Measurements from ENCODE around the gene CHST11.

Gene CHST11

DNA sequence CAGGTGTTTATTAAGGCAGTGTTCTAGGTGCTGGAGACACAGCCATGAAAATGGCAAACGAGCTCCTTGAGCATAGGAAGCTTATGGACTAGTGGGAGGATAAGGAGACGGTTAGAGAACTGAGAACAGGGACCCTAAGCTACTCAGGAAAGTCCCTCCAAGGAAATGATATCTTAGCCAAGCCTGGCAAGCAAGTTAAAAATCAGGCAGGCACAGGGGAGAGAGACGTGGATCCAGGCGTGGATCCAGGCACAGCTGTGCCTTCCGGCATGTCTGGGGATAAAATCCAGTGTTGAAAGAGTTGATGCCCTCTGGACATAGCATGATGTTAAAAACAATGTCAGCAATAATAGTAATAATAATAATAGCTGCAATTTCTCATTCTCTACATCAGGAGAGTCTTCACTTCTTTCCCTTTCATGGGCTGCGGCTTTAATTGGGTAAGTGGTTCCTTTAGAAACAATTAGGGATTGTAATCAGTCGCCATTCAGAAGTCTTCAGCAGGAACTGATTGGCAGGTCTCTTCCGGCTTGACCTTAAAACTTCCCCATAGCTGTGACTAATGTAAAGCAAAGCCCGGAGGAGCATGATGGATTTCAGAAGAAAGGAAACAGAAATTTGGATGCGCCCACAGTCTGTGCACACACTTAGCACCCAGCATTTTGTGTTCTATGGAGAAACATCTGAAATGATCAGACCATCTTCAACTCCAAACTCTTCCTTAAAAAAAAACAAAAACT lies 271.1 kb downstream of the CHST11 start:
- Histone ChIP-seq H3K36me3 (ENCODE audit: control insufficient read depth, insufficient read depth, low read length) (no peaks in the 10 kb centered on the region), H3K9ac (ENCODE audit: low read length) (no peak overlapping the region), H3K4me1 (ENCODE audit: control insufficient read depth, insufficient read depth, low read length) (peaks cover 2% of the 10 kb centered on the region), H3K27me3 (ENCODE audit: control insufficient read depth, insufficient read depth, low read length) (no peaks in the 10 kb centered on the region), H3K27ac (ENCODE audit: low read depth, low read length) (no peak overlapping the region), H3K9me3 (ENCODE audit: control insufficient read depth, insufficient read depth, low read depth, low read length) (no peaks in the 10 kb centered on the region), H3K4me3 (ENCODE audit: low read depth, low read length) (no peak overlapping the region)

DNA sequence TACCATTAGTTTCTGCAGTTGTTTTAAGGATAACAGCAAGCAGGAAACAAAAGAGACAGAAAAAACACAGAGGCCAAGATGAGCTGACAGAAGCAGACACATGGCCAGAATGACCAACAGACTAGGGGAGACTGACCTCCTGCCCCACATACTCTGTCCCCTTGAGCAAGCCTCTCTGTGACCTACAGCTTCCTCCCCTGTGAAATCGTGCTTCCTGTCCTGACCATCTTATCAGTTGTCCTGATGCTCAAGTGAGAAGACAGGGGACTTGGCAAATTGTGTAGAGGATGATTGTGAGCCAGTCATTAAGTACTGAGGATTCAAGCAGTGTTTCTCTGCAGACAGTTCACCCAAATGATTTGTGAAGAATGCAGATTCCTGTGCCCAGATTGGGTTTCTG lies 272.3 kb downstream of the CHST11 start:
- Histone ChIP-seq H3K4me3 (ENCODE audit: low read depth, low read length) (no peak overlapping the region), H3K9me3 (ENCODE audit: control insufficient read depth, insufficient read depth, low read depth, low read length) (no peaks in the 10 kb centered on the region), H3K9ac (ENCODE audit: low read length) (no peak overlapping the region), H3K27me3 (ENCODE audit: control insufficient read depth, insufficient read depth, low read length) (no peaks in the 10 kb centered on the region), H3K4me1 (ENCODE audit: control insufficient read depth, insufficient read depth, low read length) (peaks cover 2% of the 10 kb centered on the region; the same call in 1 of the 2 replicates), H3K27ac (ENCODE audit: low read depth, low read length) (no peak overlapping the region), H3K36me3 (ENCODE audit: control insufficient read depth, insufficient read depth, low read length) (no peaks in the 10 kb centered on the region)

DNA sequence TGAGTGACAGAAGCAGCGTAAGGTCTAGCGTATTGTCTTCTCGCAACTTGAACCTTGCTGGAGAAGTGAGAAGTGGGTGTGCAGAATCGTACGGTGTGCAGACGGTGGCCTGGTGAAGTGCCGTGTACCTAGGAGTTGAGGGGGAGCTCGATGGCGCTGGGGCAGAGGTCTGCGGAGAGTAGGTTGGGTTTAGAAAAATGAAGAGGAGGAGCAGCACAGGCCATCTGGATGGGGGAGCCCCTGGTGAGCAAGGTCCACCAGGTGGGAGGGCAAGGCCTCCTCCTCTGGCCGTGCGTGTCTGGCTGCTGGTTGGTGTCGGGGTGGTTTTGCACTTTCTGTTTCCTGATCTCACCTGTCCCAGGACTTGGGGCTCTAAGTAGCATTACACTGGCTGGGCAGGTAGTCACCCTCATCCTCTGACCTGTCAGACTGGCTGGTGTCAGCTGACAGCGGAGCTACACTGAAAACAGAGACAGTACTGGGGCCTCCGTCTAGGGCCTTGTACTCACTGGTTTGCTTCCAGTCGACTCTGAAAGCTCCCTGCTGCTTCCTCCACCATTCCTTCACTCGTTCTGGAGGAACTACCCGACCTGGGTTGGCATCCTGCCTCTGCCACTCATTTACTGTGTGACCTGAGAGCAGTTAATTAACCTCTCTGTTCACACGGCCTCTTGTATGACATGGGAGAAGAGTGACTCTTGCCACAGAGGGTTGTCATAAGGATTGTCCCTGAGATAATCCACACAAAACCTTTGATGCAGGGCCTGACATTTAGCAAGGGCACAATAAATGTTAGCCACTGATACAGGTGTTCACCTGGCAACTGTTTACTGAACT lies 273.1 kb downstream of the CHST11 start:
- no peak overlapping the region for H3K27ac ChIP-seq (ENCODE audit: low read depth, low read length)
- no peaks in the 10 kb centered on the region for H3K9me3 ChIP-seq (ENCODE audit: control insufficient read depth, insufficient read depth, low read depth, low read length)
- H3K4me3 ChIP-seq (ENCODE audit: low read depth, low read length), result no peak overlapping the region
- H3K36me3 ChIP-seq (ENCODE audit: control insufficient read depth, insufficient read depth, low read length), result no peaks in the 10 kb centered on the region
- no peak overlapping the region for H3K9ac ChIP-seq (ENCODE audit: low read length)
- no peaks in the 10 kb centered on the region for H3K27me3 ChIP-seq (ENCODE audit: control insufficient read depth, insufficient read depth, low read length)
- H3K4me1 ChIP-seq (ENCODE audit: control insufficient read depth, insufficient read depth, low read length), result peaks cover 2% of the 10 kb centered on the region; the same call in 1 of the 2 replicates

GRCh38 chr12:104730763-104731162 lies 274.0 kb downstream of the CHST11 start:
- H3K9ac ChIP-seq (ENCODE audit: low read length), result no peak overlapping the region
- no peaks in the 10 kb centered on the region for H3K9me3 ChIP-seq (ENCODE audit: control insufficient read depth, insufficient read depth, low read depth, low read length)
- H3K27me3 ChIP-seq (ENCODE audit: control insufficient read depth, insufficient read depth, low read length), result no peaks in the 10 kb centered on the region
- peaks cover 2% of the 10 kb centered on the region; the same call in 1 of the 2 replicates for H3K4me1 ChIP-seq (ENCODE audit: control insufficient read depth, insufficient read depth, low read length)
- no peak overlapping the region for H3K27ac ChIP-seq (ENCODE audit: low read depth, low read length)
- H3K4me3 ChIP-seq (ENCODE audit: low read depth, low read length), result no peak overlapping the region
- H3K36me3 ChIP-seq (ENCODE audit: control insufficient read depth, insufficient read depth, low read length), result no peaks in the 10 kb centered on the region

DNA sequence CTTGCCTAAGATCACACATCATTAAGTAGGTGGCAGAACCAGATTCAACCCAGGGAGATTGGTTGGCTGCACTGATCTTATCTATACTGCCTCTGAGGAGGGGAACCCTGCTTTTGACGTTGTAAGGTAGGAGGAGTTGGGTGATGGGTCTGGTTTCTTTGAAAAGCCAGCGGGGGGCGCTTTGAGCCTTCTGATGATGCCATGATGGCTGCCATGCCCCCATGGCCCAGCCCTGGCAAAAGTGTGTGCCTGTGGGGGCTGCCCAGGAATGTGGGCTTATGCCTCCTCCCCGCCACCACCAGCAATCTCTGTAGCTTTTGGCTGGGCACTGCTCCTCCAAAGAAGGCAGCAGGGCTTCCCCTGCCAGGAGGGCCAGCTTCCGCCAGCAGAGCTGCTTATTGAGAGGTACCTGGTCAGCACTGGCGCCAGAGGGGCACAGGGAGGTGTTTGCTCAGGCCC lies 277.0 kb downstream of the CHST11 start:
- H3K27me3 ChIP-seq (ENCODE audit: control insufficient read depth, insufficient read depth, low read length), result no peaks in the 10 kb centered on the region
- H3K36me3 ChIP-seq (ENCODE audit: control insufficient read depth, insufficient read depth, low read length), result no peaks in the 10 kb centered on the region
- no peaks in the 10 kb centered on the region for H3K9me3 ChIP-seq (ENCODE audit: control insufficient read depth, insufficient read depth, low read depth, low read length)
- no peak overlapping the region for H3K4me3 ChIP-seq (ENCODE audit: low read depth, low read length)
- no peak overlapping the region for H3K9ac ChIP-seq (ENCODE audit: low read length)
- no peak overlapping the region for H3K27ac ChIP-seq (ENCODE audit: low read depth, low read length)
- peaks cover 21% of the 10 kb centered on the region; the same call in 1 of the 2 replicates for H3K4me1 ChIP-seq (ENCODE audit: control insufficient read depth, insufficient read depth, low read length)

DNA sequence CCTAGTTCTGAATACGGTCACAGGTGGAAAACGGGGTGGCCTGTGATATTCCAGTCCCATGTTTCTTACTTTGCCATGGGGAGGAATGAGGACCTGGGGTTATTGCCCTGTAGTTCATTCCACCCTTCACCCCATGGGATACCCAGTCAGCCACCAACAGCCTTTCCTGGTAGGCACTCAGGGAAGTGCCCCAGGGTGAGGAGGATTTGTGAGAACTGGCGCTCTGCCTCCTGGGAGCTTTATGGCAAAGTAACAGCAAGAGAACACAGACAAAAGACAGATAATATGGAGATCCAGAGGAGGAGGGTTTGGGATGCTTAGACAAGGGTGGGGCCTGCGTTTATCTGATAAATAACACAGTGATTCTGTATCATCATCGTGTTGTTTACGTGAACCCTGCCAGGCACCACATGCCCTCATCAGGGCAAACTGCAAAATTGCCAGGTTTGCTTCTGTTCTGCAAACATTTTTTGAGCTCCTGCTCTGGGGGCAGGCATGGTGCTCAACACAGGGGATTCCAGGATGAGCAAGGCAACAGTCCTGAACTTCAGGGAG lies 277.9 kb downstream of the CHST11 start:
- no peaks in the 10 kb centered on the region for H3K9me3 ChIP-seq (ENCODE audit: control insufficient read depth, insufficient read depth, low read depth, low read length)
- H3K27ac ChIP-seq (ENCODE audit: low read depth, low read length), result no peak overlapping the region
- H3K9ac ChIP-seq (ENCODE audit: low read length), result no peak overlapping the region
- H3K36me3 ChIP-seq (ENCODE audit: control insufficient read depth, insufficient read depth, low read length), result no peaks in the 10 kb centered on the region
- H3K27me3 ChIP-seq (ENCODE audit: control insufficient read depth, insufficient read depth, low read length), result no peaks in the 10 kb centered on the region
- H3K4me1 ChIP-seq (ENCODE audit: control insufficient read depth, insufficient read depth, low read length), result peaks cover 22% of the 10 kb centered on the region; the same call in 1 of the 2 replicates
- H3K4me3 ChIP-seq (ENCODE audit: low read depth, low read length), result no peak overlapping the region

DNA sequence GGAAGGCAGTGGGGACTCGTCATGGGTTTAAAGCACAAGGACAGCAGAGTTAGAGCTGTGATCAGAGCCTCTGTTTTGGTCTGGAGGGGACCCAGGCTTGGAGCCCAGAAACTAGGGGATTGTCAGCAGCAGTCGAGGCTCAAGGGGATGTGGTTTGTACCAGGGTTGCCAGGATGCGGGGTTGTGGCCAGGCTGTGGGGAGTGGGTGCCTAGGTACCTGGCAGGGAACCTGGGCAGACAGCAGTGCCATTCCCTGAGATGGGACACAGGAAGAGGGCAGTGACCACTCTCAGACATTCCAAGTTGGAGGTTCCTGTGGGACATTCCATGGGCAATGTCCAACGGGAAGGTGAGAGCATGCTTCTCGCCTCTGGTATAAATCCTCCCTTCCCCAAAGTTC lies 279.1 kb downstream of the CHST11 start:
- H3K36me3 ChIP-seq (ENCODE audit: control insufficient read depth, insufficient read depth, low read length), result no peaks in the 10 kb centered on the region
- H3K4me1 ChIP-seq (ENCODE audit: control insufficient read depth, insufficient read depth, low read length), result peaks cover 22% of the 10 kb centered on the region; the same call in 1 of the 2 replicates
- no peaks in the 10 kb centered on the region for H3K27me3 ChIP-seq (ENCODE audit: control insufficient read depth, insufficient read depth, low read length)
- H3K27ac ChIP-seq (ENCODE audit: low read depth, low read length), result no peak overlapping the region
- no peak overlapping the region for H3K4me3 ChIP-seq (ENCODE audit: low read depth, low read length)
- no peaks in the 10 kb centered on the region for H3K9me3 ChIP-seq (ENCODE audit: control insufficient read depth, insufficient read depth, low read depth, low read length)
- no peak overlapping the region for H3K9ac ChIP-seq (ENCODE audit: low read length)

- Histone ChIP-seq H3K27me3 (ENCODE audit: control insufficient read depth, insufficient read depth, low read length) (no peaks in the 10 kb centered on the region), H3K36me3 (ENCODE audit: control insufficient read depth, insufficient read depth, low read length) (no peaks in the 10 kb centered on the region), H3K4me3 (ENCODE audit: low read depth, low read length) (no peak overlapping the region), H3K4me1 (ENCODE audit: control insufficient read depth, insufficient read depth, low read length) (peaks cover 22% of the 10 kb centered on the region; the same call in 1 of the 2 replicates), H3K9me3 (ENCODE audit: control insufficient read depth, insufficient read depth, low read depth, low read length) (no peaks in the 10 kb centered on the region), H3K9ac (ENCODE audit: low read length) (no peak overlapping the region), H3K27ac (ENCODE audit: low read depth, low read length) (no peak overlapping the region)
Observed at GRCh38 chr12:104736307-104736706, 279.6 kb downstream of the CHST11 start.

GRCh38 chr12:104737113-104737512 lies 280.4 kb downstream of the CHST11 start:
- Histone ChIP-seq H3K27ac (ENCODE audit: low read depth, low read length) (no peak overlapping the region), H3K9me3 (ENCODE audit: control insufficient read depth, insufficient read depth, low read depth, low read length) (no peaks in the 10 kb centered on the region), H3K36me3 (ENCODE audit: control insufficient read depth, insufficient read depth, low read length) (no peaks in the 10 kb centered on the region), H3K27me3 (ENCODE audit: control insufficient read depth, insufficient read depth, low read length) (no peaks in the 10 kb centered on the region), H3K4me3 (ENCODE audit: low read depth, low read length) (no peak overlapping the region), H3K4me1 (ENCODE audit: control insufficient read depth, insufficient read depth, low read length) (peaks cover 22% of the 10 kb centered on the region; the same call in 1 of the 2 replicates), H3K9ac (ENCODE audit: low read length) (no peak overlapping the region)

DNA sequence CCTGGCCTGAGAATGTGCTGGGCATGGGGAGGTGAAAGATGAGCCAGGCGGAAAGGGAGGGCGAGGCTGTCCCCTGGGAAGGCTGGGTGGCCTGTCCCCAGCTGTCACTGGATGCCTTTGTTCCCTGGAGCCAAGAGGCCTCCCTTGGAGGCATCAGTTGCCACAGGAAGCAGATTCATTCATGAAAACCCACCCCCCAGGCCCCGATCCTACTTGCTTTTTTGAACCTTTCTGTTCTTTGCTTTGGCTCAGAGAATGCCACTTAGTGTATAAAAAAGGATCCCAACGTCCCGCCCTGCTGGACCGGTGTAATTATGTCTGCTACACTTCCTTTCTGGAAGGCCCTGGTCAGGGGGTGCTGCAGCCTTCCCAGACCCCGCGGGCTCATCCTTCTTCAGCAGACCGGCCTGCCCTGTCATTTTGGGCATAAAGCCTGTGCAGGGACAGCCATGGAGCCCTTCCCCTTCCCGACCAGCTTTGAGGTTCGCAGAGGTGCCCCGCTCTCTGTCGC lies 281.1 kb downstream of the CHST11 start:
- no peaks in the 10 kb centered on the region for H3K36me3 ChIP-seq (ENCODE audit: control insufficient read depth, insufficient read depth, low read length)
- no peak overlapping the region for H3K4me3 ChIP-seq (ENCODE audit: low read depth, low read length)
- no peaks in the 10 kb centered on the region for H3K27me3 ChIP-seq (ENCODE audit: control insufficient read depth, insufficient read depth, low read length)
- no peak overlapping the region for H3K27ac ChIP-seq (ENCODE audit: low read depth, low read length)
- no peak overlapping the region for H3K9ac ChIP-seq (ENCODE audit: low read length)
- H3K9me3 ChIP-seq (ENCODE audit: control insufficient read depth, insufficient read depth, low read depth, low read length), result no peaks in the 10 kb centered on the region
- peaks cover 22% of the 10 kb centered on the region; the same call in 1 of the 2 replicates for H3K4me1 ChIP-seq (ENCODE audit: control insufficient read depth, insufficient read depth, low read length)

Data from HUES6 (cell line).